H1 (cell line): ENCODE data around the gene PAX6. TPM values are rescaled to one million over a fixed set of nuclear protein-coding genes. Genes with fewer than 3 reads are reported as not detected.

ENCODE experiments used
- CTCF ChIA-PET: fragments of 300-600 bp; sonication (Branson Sonifier 250); formaldehyde crosslinking; loops from one replicate; lab custom pipeline; 2021; ENCODE audit not compliant: partially characterized antibody; lab: Charles Lee
- POLR2A ChIA-PET: fragments of 300-600 bp; sonication (Branson Sonifier 250); formaldehyde crosslinking; loops from one replicate; lab custom pipeline; 2021; ENCODE audit warnings: inconsistent platforms; ENCODE audit not compliant: partially characterized antibody; lab: Charles Lee
- DNase-seq, 2 experiments: peaks; one replicate each; pipeline versions ENCODE4 v3.0.0 to v3.0.0-alpha.2; 2010 to 2022; ENCODE audit warnings: low spot score in 2 of 2, low read depth in 1 of 2, mixed read lengths in 1 of 2
- FAIRE-seq: peaks from 2 replicates; lab custom pipeline; 2011; peaks lifted over from hg19 to GRCh38; lab: Jason Lieb, UNC
- H2AFZ ChIP-seq: 2 replicates; pipeline ENCODE4 v1.8.1; 2012; ENCODE audit warnings: low read length, inconsistent platforms
- H2AK5ac ChIP-seq: 2 replicates; pipeline ENCODE4 v1.6.1; 2013; ENCODE audit warnings: low read depth, low read length
- H2BK120ac ChIP-seq: replicated peaks from 2 replicates; pipeline ENCODE3; 2013; ENCODE audit warnings: low read depth, low read length, inconsistent platforms
- H2BK12ac ChIP-seq: 2 replicates; pipeline ENCODE4 v1.6.1; 2013; ENCODE audit warnings: low read depth, low read length
- H2BK15ac ChIP-seq: 2 replicates; pipeline ENCODE4 v1.6.1; 2013; ENCODE audit warnings: low read length
- H2BK20ac ChIP-seq: 2 replicates; pipeline ENCODE4 v1.6.1; 2013; ENCODE audit warnings: low read length
- H2BK5ac ChIP-seq: 2 replicates; pipeline ENCODE4 v1.6.1; 2013; ENCODE audit warnings: low read depth, low read length
- H3K14ac ChIP-seq: 2 replicates; pipeline ENCODE4 v1.6.1; 2013; ENCODE audit warnings: inconsistent platforms; ENCODE audit not compliant: insufficient read length
- H3K18ac ChIP-seq: 2 replicates; pipeline ENCODE4 v1.6.1; 2013; ENCODE audit warnings: low read length; ENCODE audit errors: extremely low read depth
- H3K23ac ChIP-seq: 2 replicates; pipeline ENCODE4 v1.6.1; 2013; ENCODE audit warnings: inconsistent platforms; ENCODE audit not compliant: insufficient read length
- H3K23me2 ChIP-seq: 2 replicates; pipeline ENCODE4 v1.6.1; 2013; ENCODE audit warnings: low read depth, low read length
- H3K27ac ChIP-seq: 2 replicates; pipeline ENCODE4 v1.6.1; 2011; ENCODE audit warnings: low read depth, low read length, inconsistent platforms
- H3K27me3 ChIP-seq, 4 experiments: replicated peaks in 1 of 4; 1 replicate in 1 of 4; 2 replicates in 3 of 4; pipeline versions ENCODE4 v1.6.1 to v1.8.1; 2011 to 2013; ENCODE audit warnings: low read length in 3 of 4, mild to moderate bottlenecking in 3 of 4, inconsistent platforms in 2 of 4, mixed read lengths in 2 of 4, moderate library complexity in 1 of 4; ENCODE audit not compliant: control insufficient read depth in 3 of 4, insufficient read depth in 3 of 4; ENCODE audit errors: extremely low read depth in 1 of 4
- H3K36me3 ChIP-seq, 4 experiments: 2 replicates each; pipeline versions ENCODE4 v1.6.1 to v1.8.1; 2011 to 2013; ENCODE audit warnings: mild to moderate bottlenecking in 4 of 4, low read length in 3 of 4, moderate library complexity in 2 of 4, control low read depth in 1 of 4, inconsistent platforms in 1 of 4; ENCODE audit not compliant: insufficient read depth in 4 of 4, control insufficient read depth in 2 of 4
- H3K4ac ChIP-seq: replicated peaks from 2 replicates; pipeline ENCODE3; 2013; ENCODE audit warnings: low read length, low read depth, mixed read lengths, inconsistent platforms; ENCODE audit not compliant: insufficient read length
- H3K4me1 ChIP-seq, 4 experiments: replicated peaks in 1 of 4; 1 replicate in 1 of 4; 2 replicates in 3 of 4; pipeline versions ENCODE4 v1.6.1 to v1.8.1; 2011 to 2013; ENCODE audit warnings: low read length in 3 of 4, inconsistent platforms in 2 of 4, mixed read lengths in 1 of 4; ENCODE audit not compliant: insufficient read depth in 4 of 4, control insufficient read depth in 3 of 4
- H3K4me2 ChIP-seq, 2 experiments: 2 replicates each; pipeline versions ENCODE4 v1.6.1 to v1.8.1; 2011 to 2013; ENCODE audit warnings: low read depth in 2 of 2, low read length in 2 of 2, control low read depth in 1 of 2, inconsistent platforms in 1 of 2, mild to moderate bottlenecking in 1 of 2; ENCODE audit not compliant: insufficient read depth in 1 of 2
- H3K4me3 ChIP-seq, 4 experiments: fragments of 200-600, 300-600 bp in 1 of 4; sonication (generic), shearing (Covaris generic), sonication (Bioruptor Twin) in 1 of 4; 2 replicates each; pipeline versions ENCODE4 v1.5.1 to v1.8.1; 2011 to 2016; ENCODE audit warnings: low read length in 4 of 4, low read depth in 3 of 4, control low read depth in 2 of 4, inconsistent platforms in 2 of 4, mild to moderate bottlenecking in 2 of 4, mixed read lengths in 1 of 4, moderate library complexity in 1 of 4; ENCODE audit not compliant: insufficient read depth in 2 of 4; ENCODE audit errors: extremely low read depth in 1 of 4
- H3K56ac ChIP-seq: replicated peaks from 2 replicates; pipeline ENCODE3; 2013; ENCODE audit warnings: low read depth, mild to moderate bottlenecking, mixed read lengths, low read length, inconsistent platforms; ENCODE audit not compliant: insufficient read length
- H3K79me1 ChIP-seq: 2 replicates; pipeline ENCODE4 v1.6.1; 2013; ENCODE audit warnings: low read depth, low read length, control low read depth
- H3K79me2 ChIP-seq, 2 experiments: 2 replicates each; pipeline versions ENCODE4 v1.6.1 to v1.8.1; 2012 to 2013; ENCODE audit warnings: low read length in 2 of 2, mild to moderate bottlenecking in 2 of 2, inconsistent platforms in 1 of 2; ENCODE audit not compliant: insufficient read depth in 2 of 2, control insufficient read depth in 1 of 2
- H3K9ac ChIP-seq, 4 experiments: replicated peaks in 1 of 4; 1 replicate in 1 of 4; 2 replicates in 3 of 4; pipeline versions ENCODE4 v1.6.1 to v1.8.1; 2011 to 2013; ENCODE audit warnings: low read depth in 3 of 4, low read length in 3 of 4, control low read depth in 2 of 4, mild to moderate bottlenecking in 2 of 4, moderate library complexity in 2 of 4, inconsistent platforms in 1 of 4; ENCODE audit errors: extremely low read depth in 1 of 4
- H3K9me3 ChIP-seq, 2 experiments: 2 replicates each; pipeline versions ENCODE4 v1.6.1 to v1.8.1; 2012 to 2013; ENCODE audit warnings: mild to moderate bottlenecking in 2 of 2, moderate library complexity in 2 of 2, control low read depth in 1 of 2, inconsistent platforms in 1 of 2, low read depth in 1 of 2, low read length in 1 of 2, mixed read lengths in 1 of 2; ENCODE audit not compliant: insufficient read depth in 2 of 2
- H4K20me1 ChIP-seq, 2 experiments: replicated peaks in 1 of 2; 2 replicates each; pipeline versions ENCODE3 to v1.8.1; 2011 to 2013; ENCODE audit warnings: inconsistent platforms in 2 of 2, low read length in 2 of 2, mild to moderate bottlenecking in 1 of 2; ENCODE audit not compliant: insufficient read depth in 2 of 2, control insufficient read depth in 1 of 2
- H4K5ac ChIP-seq: 2 replicates; pipeline ENCODE4 v1.6.1; 2013; ENCODE audit warnings: low read length, low read depth, mixed read lengths, inconsistent platforms; ENCODE audit not compliant: insufficient read length
- H4K8ac ChIP-seq: 2 replicates; pipeline ENCODE4 v1.8.0; 2013; ENCODE audit warnings: mild to moderate bottlenecking, moderate library complexity, low read length, inconsistent platforms; ENCODE audit not compliant: insufficient read depth; ENCODE audit errors: extremely low read depth
- H4K91ac ChIP-seq: replicated peaks from 2 replicates; pipeline ENCODE3; 2013; ENCODE audit warnings: low read length, mixed read lengths, inconsistent platforms; ENCODE audit not compliant: insufficient read length
- SUZ12 ChIP-seq: fragments of 200-600 bp; sonication (generic); IDR thresholded peaks from 2 replicates; pipeline ENCODE4 v1.6.1; 2012; ENCODE audit warnings: mild to moderate bottlenecking, inconsistent platforms, low read length, moderate library complexity, mixed read lengths
- WGBS, 2 experiments: shearing (Covaris generic) in 1 of 2; methylation state at CpG; one replicate each; pipeline versions ENCODE4 v1.1.6 to v1.1.7; 2013 to 2015; ENCODE audit warnings: low lambda C conversion rate in 2 of 2, mixed read lengths in 2 of 2, inconsistent platforms in 1 of 2, low coverage in 1 of 2, missing lambda C conversion rate in 1 of 2; ENCODE audit not compliant: insufficient replicate concordance in 2 of 2, insufficient coverage in 1 of 2, insufficient read length in 1 of 2; ENCODE audit errors: extremely low coverage in 1 of 2, missing lambda C conversion rate in 1 of 2; 5-methylcytosine and 5-hydroxymethylcytosine counted together
- polyA plus RNA-seq, 7 experiments: library from polyadenylated mRNA; depleted of rRNA in 3 of 7; stranded (reverse) in 5 of 7; unstranded in 2 of 7; fragments of >200 nt in 5 of 7; fragments of 200-250 nt in 2 of 7; gene quantifications; 1 replicate in 5 of 7; 2 replicates in 1 of 7; 4 replicates in 1 of 7; pipeline versions ENCODE4 v1.2.1 to v1.2.3, GENCODE V29; 2011 to 2013; ENCODE audit warnings: missing spikeins in 2 of 7, mixed read lengths in 2 of 7
- total RNA-seq: library from RNA; stranded (reverse); fragmentation: NEBNext Ultra II Directional; extraction: Animal tissue kit (Norgen Biotek cat#: 25700); gene quantifications from 2 replicates; pipeline ENCODE4 v1.2.1, GENCODE V29; 2021
- TF ChIP-seq, protein P1 (sequence below): IDR thresholded peaks from 2 replicates; pipeline ENCODE4 v1.6.1; 2011; ENCODE audit warnings: low read length, improper control_type of control experiment

PAX6 gene
- total and polyA plus RNA-seq, 2 of the 8 experiments (the other 6 are each of a cell fraction or from before 2014, with no cell fraction given) = 0.30 to 0.65 TPM

DNA sequence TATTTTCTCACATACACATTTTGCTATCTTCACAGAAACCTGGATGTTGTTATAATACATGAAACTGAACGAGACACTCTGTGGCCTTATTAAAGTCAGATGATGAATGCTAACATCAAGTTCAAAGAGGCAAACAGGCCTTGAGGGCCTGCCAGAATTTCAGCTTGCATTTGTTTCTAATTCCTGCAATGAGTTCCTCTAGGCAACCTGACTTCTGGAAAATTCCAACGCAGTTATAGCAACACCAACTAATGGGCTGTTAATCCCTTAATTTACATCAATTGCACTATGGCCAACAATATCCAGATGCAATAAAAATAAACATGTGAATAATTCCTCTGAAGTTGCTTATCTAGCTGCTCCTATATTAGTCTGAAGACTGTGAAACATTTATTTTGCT is 19.1 kb downstream of the PAX6 start:
- no peaks in the 10 kb centered on the region for H3K36me3 ChIP-seq
- POLR2A ChIA-PET = no interaction called here

More for the DNA sequence above, 19.1 kb downstream of the PAX6 start:
- Histone ChIP-seq H3K4me1 (peaks cover 2 to 5% (median 3%) of the 10 kb centered on the region in 4 experiments; a peak in 6 of 7 replicates), H2BK120ac (no peak overlapping the region), H3K14ac (no peak overlapping the region), H3K79me1 (peaks cover 2% of the 10 kb centered on the region; the same call in 1 of the 2 replicates), H3K9ac (no peak overlapping the region), H4K20me1 (no peaks in the 10 kb centered on the region), H4K5ac (no peak overlapping the region), H3K9me3 (no peaks in the 10 kb centered on the region), H2BK15ac (no peak overlapping the region), H4K91ac (no peak overlapping the region), H3K23me2 (no peaks in the 10 kb centered on the region), H3K23ac (no peak overlapping the region), H3K27ac (no peak overlapping the region), H3K4ac (no peak overlapping the region), H2AFZ (no peak overlapping the region), H3K4me2 (no peak overlapping the region), H2AK5ac (no peak overlapping the region), H2BK5ac (no peak overlapping the region), H3K18ac (no peak overlapping the region), H2BK20ac (no peak overlapping the region), H3K27me3 (peaks cover 16 to 21% (median 17%) of the 10 kb centered on the region in 4 experiments), H3K56ac (no peak overlapping the region), H2BK12ac (no peak overlapping the region), H3K4me3 (no peak overlapping the region), H4K8ac (no peak overlapping the region), H3K79me2 (no peaks in the 10 kb centered on the region)
- FAIRE-seq (no peak), DNase-seq (no peak)
- CTCF ChIA-PET = no interaction called here
- WGBS, 2 experiments = 90% methylated on average over 2 of the region's 2 CpGs; no CpG with 5 or more reads in 1 of the 2 experiments
- TF ChIP-seq, protein P1, sequence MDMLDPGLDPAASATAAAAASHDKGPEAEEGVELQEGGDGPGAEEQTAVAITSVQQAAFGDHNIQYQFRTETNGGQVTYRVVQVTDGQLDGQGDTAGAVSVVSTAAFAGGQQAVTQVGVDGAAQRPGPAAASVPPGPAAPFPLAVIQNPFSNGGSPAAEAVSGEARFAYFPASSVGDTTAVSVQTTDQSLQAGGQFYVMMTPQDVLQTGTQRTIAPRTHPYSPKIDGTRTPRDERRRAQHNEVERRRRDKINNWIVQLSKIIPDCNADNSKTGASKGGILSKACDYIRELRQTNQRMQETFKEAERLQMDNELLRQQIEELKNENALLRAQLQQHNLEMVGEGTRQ = no peak
- no peak for TF ChIP-seq SUZ12
